ENCODE data around the gene FHL2.

FHL2 gene

DNA sequence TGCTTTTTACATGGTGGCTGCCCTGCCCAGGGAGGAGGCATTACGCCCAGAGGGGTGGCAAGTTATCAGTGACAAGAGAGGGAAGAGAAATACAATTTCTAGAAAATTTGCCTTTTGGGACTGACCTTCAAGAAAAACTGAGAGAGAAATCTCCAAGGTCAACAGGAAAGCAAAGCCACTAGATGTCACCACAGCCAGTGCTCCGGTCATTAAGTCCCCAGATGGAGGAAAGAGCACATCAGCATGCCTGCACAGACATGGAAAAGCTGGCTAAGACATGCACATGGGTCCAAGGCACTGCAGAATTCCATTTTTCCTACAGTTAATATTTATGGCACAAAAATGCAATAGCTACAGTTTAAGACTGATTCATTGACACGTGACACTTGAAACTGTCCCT is 21.0 kb downstream of the FHL2 start:
- no peak for DNase-seq

DNA sequence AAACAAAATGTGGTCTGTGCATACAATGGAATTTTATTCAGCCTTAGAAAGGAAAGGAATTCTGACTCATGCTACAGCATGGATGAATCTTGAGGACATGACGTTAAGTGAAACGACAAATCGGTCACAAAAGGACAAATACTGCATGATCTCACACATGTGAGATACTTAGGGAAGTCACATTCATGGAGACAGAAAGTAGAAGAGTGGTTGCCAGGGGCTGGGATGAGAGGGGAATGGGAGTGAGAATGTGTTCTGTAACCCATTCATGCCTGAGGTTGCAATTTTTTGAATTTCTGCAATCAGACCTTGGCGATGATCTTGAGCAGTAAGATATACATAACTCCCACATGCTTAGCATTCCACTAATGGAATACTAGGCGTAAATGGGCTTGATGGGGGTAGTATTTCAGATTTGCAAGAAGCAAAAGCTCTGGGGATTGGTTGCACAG is 22.0 kb downstream of the FHL2 start:
- DNase-seq: no peak

DNA sequence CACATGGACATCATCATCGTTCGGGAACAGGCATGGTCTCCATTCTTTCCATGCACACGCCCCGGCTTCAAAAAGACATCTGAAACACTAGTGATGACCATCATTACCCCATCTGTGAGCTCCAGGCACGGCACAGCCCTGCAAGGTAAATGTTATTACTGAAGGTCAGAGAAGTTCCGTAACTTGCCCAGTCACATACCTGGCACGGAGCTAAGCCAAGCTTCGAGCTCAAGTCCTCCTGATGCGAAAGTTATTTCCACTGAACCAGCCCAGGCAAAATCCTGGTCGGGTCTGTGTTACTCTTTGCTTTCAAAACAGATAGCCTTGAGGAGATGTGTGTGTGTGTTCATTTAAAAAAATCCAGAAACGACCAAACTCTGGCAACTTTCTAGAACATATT is 22.8 kb downstream of the FHL2 start:
- DNase-seq: no peak

DNA sequence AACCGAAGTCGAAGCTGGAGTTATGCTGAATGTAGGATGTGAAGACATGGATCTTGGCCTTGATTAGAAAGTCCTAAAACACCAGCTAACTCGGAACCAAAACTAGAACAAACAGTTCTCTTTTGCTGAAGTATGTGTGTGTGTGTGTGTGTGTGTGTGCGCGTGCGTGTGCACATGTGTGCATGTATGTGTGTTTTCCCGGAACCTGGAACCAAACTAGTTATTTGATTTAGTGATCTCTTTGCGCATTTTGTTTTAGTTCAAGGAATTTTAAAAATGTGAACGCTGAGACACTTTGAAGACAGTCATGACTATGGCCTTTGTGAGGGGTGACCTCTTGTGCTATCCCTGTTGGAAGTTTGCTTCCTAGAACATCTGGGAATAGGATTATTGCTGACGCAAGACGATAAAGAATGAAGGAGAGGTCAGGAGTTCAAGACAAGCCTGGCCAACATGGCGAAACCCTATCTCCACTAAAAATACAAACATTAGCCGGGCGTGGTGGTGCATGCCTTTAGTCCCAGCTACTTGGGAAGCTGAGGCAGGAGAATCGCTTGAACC is 23.8 kb downstream of the FHL2 start:
- DNase-seq: no peak

DNA sequence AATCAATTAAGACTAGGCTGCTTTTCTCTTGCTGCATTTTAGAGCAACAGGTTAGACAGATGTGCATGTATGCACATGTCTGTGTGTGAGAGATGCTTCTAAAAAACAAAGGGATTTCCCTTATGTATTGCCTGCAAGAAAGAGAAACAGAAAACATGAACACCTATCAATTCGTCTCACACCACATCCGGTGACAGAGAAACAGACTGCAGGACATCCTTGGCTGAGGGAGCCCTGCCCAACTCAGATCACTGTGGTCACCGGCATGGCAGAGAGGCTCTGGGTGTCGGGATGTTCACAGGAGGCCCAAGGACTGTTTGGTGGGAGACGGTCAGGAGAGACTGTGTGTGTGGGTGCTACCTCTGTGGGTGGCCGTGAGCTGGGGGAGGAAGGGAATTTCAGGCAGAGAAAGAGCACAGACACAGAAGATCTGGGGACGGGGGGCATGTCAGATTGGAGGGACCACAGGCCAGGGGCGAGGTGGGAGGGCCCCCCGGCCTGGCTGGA is 24.9 kb downstream of the FHL2 start:
- no peak for DNase-seq

DNA sequence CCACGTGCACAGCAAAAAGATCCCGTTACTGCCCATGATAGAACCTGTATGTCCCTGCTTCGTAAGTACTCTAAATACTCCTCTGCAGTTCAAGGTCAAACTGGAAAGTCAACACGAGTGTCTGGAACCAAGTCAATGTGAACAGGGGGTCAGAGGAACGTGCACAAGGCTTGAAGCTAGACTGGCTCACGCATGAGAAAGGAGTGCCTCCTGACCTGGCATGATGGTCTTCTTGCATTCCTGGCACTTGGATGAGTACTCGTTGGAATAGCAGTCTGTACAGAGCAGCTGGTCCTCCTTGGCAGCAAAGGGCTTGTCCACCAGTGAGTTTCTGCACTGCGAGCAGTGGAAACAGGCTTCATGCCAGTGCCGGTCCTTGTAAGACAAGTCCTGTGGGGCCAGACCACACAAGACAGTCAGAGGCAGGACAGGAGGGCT is 25.5 kb downstream of the FHL2 start:
- no peak for DNase-seq

GRCh38 chr2:105371810-105372209 is 27.0 kb downstream of the FHL2 start:
- no peak for DNase-seq

GRCh38 chr2:105371156-105371555 is 27.7 kb downstream of the FHL2 start:
- DNase-seq: no peak

DNA sequence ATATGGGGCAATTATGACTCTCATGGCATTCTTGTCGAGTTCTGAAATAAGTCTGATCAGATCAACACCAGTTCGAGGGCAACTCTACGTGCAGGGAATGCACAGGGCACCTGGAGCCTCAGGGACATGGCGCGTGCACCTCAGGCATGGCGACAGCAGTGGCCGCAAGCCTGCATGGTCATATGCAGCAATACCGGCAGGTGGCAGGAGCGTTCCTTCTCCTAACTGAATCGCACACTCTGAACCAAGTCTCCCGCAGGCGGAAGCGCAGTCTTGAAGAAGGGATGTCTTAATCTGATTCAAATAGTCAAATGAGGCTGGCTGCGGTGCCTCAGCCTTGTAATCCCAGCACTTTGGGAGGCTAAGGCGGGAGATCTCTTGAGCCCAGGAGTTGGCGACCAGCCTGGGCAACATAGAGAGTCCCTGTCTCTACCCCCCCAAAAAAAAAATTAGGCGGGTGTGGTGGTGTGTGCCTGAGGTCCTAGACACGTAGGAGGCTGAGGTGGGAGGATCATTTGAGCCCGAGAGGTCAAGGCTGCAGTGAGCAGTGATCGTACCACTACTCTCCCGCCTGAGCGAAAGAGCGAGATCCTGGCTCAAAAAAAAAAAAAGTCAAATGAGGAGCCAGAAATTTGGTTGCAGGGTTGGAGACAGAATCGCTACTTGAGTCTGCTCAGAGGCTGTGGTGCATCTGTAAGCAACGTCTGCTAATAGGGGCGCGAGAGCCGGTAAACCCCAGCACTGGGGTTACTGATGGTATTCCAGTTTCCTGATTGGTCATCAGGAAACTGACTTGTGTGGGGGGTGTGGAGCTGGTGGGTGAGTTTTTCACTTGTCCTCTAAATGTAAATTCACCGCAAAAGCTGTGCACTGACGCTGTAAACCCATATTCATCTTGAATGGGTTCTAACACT is 28.8 kb downstream of the FHL2 start:
- peak; percentile 84 for DNase-seq

DNA sequence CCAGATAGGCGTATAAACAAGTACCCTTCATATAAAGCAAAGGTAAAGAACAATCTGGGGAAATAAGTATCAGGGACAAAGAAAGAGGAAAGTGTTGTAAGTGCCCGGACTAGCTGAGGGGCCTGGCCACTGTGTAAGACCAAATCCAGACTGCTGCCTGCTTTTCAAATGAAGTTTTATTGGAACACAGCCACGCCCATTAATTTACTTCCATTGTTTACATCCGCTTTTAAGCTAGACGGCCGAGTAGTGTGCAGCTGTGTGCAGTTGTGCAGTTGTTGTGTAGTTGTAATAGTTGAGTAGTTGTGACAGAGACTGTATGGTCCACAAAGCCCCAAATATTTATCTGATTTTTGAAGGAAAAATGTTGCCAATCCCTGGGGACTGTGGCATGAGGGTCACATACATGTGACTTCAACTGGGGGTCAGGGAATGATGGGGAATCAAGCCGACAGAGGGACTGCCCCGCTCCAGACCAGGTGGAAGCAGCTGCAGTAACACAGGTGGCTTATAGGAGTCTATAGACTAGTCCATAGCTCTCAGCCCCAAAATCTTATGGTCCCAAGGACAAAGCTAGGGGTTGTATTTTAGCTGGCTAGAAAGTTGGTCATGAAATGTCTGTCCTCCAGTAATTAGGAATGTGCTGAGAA is 30.0 kb downstream of the FHL2 start:
- DNase-seq: no peak

DNA sequence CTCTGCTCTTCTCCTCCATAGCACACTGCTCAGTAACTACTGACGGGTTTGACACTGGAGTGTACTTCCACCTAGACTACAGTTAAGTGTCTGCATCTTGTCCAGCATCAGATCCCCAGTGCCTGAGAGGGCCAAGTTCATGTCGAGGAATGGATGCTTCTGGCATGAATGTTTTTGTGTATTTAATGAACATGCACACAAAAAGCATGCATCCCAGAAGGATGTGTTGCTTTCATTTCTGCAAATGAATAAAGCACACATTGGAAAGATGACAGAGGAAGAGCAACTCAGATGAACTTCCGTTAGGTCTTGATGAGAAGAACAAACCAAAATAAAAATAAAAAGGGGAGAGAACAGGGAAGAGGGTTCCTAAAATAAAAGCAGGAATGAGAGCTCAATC is 33.6 kb downstream of the FHL2 start:
- no peak for DNase-seq

DNA sequence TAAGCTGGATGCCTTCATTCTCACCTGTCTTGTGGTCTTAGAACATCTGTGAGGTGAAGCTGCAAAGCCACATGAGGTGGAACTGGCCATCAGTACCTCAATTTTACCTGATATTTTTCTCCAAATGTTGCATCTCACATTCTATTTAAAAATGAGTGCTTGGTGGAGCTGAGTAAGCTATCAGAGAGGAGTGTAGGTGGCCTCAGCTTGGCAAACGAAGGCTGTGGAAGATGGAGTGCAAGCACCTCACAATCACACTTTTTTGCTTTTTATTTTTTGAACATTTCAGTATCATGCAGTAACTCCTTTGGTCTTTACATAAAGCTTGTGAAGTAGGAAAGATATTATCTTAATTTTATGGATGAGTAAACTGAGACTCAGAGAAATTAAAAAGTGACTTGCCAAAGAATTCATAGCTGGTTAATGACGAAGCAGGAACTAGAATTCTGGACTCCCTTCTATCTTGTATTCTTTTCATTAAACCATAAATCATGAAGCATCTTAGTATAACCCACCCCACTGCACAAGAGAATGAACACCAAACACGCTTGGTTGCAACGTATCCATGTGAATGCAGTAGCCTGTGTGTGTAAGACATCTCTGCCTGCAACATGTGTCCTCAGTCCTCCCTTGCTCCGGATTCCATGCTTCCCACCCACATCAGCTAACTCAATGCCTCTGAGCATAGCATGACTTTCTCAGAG is 34.3 kb downstream of the FHL2 start:
- DNase-seq: no peak

GRCh38 chr2:105362862-105363591 is 35.8 kb downstream of the FHL2 start:
- DNase-seq: no peak

- no peak for DNase-seq
Measured at GRCh38 chr2:105361102-105361889, 37.6 kb downstream of the FHL2 start.

DNA sequence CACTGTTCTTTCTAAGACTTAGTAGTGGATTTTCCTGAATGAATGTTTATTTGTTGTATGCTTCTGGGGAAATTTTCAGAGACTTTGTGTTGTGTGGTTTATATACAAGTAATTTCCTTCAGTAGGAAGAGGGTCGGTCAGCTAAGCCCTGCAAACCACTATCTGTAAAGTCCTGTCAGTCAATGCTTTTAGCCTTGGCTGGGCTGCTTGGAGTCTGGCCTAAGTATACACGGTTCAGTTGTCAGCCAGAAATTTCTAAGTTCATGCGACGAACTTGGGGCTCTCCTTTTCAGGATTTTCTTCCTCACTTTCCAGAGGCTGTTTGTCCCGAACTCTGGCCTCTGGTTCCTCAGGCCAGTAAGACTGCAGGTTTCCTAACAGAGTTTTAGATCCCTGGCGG is 40.3 kb downstream of the FHL2 start:
- no peak for DNase-seq

DNA sequence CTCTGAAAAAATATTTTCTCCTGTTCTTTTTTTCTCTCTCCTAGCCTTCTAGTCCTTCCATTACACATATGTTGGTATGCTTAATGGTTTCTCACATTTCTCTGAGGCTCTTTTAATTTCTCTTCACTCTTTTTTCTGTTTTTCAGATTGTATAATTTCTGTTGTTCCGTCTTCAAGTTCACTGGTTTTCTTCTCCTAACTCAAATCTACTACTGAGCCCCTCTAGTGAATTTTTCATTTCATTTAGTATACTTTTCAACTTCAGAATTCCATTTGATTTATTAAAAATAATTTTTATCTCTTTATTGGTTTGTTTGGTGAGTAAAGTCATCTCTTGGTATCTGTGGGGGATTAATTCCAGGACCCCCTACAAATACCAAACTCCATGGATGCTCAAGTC is 41.7 kb downstream of the FHL2 start:
- no peak for DNase-seq

- no peak for DNase-seq
Measured at GRCh38 chr2:105344704-105345345, 54.0 kb downstream of the FHL2 start.

DNA sequence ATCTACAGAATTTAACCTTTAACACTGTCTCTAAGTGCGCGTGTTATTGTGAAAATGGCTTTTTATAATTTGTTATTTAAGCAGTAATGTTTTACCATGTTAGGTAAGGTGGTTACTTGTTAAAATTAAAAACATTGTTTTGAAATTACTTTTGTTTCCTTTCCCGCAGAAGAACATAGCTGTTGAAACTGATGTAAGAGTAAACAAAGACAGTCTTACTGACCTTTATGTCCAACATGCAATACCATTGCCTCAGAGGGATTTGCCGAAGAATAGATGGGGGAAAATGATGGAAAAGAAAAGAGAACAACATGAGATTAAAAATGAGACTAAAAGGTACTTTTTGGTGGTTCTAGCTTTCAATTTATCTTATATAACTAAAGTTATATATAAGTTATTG is 59.4 kb downstream of the FHL2 start:
- no peak for DNase-seq

GRCh38 chr2:105338020-105338385 is 60.8 kb downstream of the FHL2 start:
- no peak for DNase-seq

DNA sequence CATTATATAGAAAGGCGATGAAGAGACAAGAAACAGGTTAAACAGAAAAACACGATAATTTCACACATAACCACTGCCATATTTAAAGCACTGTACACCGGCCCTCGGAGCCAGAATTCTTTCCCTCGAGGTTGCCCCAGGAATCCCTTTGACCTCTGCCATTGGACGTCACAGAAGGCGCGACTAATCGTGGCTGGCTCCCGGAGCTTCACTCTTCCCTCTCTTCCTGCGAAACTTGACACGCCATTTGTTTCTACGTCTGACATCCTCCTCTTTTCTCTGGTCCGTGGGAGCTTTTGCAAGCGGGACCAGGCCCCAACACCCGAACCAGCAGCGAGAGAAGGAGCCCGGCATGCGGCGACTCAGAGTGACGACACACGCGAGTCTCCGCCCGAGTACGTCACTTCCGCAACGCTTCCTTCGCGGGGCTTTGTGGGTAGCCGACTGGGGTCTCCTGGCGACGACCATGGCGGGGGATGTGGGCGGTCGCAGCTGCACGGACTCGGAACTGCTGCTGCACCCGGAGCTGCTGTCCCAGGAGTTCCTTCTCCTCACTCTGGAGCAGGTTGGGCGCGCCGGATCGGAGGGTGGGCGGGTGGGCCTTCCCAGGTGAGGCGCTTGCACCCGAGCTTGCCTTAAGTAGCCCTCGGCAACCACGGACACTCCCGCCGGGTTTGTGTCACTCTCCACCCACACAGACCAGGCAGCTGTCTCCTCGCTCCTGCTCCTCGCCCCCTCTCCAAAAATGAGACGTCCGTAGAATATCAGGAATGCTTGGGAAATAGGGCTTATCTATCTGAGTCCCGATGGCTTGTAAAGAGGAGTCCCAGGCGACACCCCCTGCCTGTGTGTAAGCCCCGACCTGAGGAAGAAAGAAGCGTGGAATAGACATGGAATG is 61.5 kb downstream of the FHL2 start, which contains the start of gene C2orf49:
Gene C2orf49 (plus strand): TSS at position 419 of the 898 bp plus-strand sequence. CDS start 48 bp downstream, at position 467.
- peak; percentile 90 for DNase-seq
